GM21529 (cell line): ENCODE data around the gene RTP2.

Experiments used
- ATAC-seq: cut with Tn5 transposase; IDR thresholded peaks from one replicate; pipeline ENCODE4 v1.9.1; 2021; ENCODE audit not compliant: unreplicated experiment

The RTP2 gene

GRCh38 chr3:187673012-187673411 is 29.3 kb downstream of the RTP2 start:
- ATAC-seq = no peak

DNA sequence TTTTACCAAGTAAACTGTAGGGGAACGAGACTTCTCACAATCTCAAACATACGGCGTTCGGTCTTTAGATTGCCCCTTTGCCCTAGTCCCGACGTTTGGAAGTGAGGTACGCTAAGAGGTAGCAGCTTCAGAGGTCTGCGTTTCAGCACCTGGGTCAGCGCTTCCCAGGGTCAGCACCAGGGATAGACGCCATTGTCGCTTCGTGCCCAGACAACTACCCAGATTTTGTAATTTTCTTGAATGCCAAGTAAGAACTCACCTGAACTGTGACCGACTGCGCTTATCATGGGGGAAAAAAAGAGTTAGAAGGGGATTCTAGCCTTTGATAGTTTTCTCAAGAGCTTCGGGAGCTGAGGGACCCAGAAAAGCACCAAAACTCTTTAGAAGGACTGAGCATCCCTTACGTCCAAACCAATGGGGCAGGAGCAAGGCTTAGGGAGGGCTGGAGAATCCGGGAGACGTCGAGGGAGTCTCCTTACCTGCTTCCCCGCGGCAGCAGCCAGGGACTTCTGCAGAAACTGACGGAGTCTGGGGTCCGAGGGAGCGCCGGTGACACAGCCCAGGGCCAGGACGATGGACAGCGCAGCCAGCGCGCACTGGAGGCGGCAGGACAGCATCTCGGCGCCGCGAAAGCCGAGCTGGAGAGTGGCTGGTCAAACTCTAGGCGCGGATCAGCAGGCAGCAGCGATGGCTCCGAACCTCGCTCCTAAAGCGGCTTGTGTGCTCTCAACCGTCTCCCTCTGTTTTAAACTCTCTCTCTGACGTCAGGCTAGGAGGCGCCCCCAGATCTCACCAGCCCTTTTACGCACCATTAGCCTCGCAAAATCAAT is 32.5 kb downstream of the RTP2 start, which contains the start of gene SST:
TSS of gene SST (minus strand) at position 720 of the 830 bp plus-strand sequence. CDS start at position 617, 103 bp downstream.
- no peak for ATAC-seq

GRCh38 chr3:187667526-187667925 is 34.8 kb downstream of the RTP2 start:
- ATAC-seq = no peak

- no peak for ATAC-seq
Measured at GRCh38 chr3:187665764-187666402, 36.5 kb downstream of the RTP2 start.

DNA sequence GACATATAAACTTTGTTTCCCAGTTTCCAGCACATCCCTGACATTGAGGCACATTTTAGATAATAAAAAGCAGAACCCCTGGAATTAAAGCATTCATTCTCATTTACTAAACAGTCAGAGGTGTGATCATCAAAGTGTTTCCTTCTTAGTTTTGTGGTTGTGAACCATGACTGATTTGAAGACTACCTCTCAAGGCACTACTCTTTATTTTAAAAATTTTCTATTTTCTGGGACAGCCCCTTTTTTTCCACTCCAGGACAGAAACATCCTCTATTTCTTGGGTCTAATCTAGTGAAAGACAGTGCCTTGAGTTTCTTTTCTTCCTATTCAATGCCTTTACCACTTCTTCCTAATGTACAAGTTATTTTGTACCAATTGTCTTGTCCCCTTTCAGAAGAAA is 37.3 kb downstream of the RTP2 start:
- no peak for ATAC-seq

- no peak for ATAC-seq
Measured at GRCh38 chr3:187662848-187663409, 39.4 kb downstream of the RTP2 start.

DNA sequence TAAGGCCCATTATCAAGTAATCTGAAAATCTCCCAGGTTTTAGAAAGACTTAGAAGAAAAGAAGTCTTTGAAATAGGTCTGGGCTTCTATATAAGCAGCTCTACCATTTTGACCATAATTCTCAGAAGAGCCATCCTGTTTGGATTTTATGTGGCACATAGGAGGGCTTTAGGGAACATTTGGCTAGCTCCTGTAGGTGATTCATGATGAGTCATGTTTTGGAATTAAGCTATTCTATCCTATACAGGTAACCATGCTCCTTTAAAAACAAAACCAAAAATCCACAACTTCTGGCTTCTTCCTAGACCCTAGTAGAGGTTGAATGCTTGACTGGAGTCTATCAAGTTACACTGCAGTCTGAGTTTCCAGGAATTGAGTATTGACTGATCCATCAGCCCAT is 41.1 kb downstream of the RTP2 start:
- ATAC-seq = no peak

- ATAC-seq = no peak
Measured at GRCh38 chr3:187651282-187651681, 51.1 kb downstream of the RTP2 start.
